GM19324 (cell line): ENCODE results near the gene PPP2R3B.
"Not testable (repeated sequence)": the region's sequence is repeated elsewhere in the genome, so short reads cannot be mapped to it uniquely, and the experiment has no call there.

Experiments used
- ATAC-seq: cut with Tn5 transposase; IDR thresholded peaks from one replicate; pipeline ENCODE4 v1.9.1; 2021; ENCODE audit warnings: mild to moderate bottlenecking, moderate library complexity; ENCODE audit not compliant: unreplicated experiment, low FRiP score

PPP2R3B gene

GRCh38 chrX:324664-325063 lies 62.0 kb downstream of the PPP2R3B start:
- not testable (repeated sequence) for ATAC-seq

- ATAC-seq, result no peak
Observed at GRCh38 chrX:323721-324628, 62.7 kb downstream of the PPP2R3B start.

- no peak for ATAC-seq
Observed at GRCh38 chrX:320126-320783, 66.5 kb downstream of the PPP2R3B start.

- ATAC-seq, result no peak
Observed at GRCh38 chrX:319579-320125, 67.1 kb downstream of the PPP2R3B start.

- ATAC-seq, result peak; percentile 92
Observed at GRCh38 chrX:318739-319578, 67.7 kb downstream of the PPP2R3B start, which contains the start of gene GTPBP6. TSS of gene GTPBP6 (minus strand) at chrX:318796. CDS start at chrX:318787, 9 bp downstream.

- peak; percentile 56 for ATAC-seq
Observed at GRCh38 chrX:318068-318738, 68.5 kb downstream of the PPP2R3B start.

- no peak for ATAC-seq
Observed at GRCh38 chrX:317424-318067, 69.2 kb downstream of the PPP2R3B start.

- ATAC-seq, result no peak
Observed at GRCh38 chrX:316351-317325, 70.1 kb downstream of the PPP2R3B start.

GRCh38 chrX:314781-315595 lies 71.7 kb downstream of the PPP2R3B start:
- ATAC-seq, result no peak

- no peak for ATAC-seq
Observed at GRCh38 chrX:314049-314448, 72.7 kb downstream of the PPP2R3B start.

GRCh38 chrX:313546-313945 lies 73.2 kb downstream of the PPP2R3B start:
- ATAC-seq, result no peak

GRCh38 chrX:312621-313331 lies 73.9 kb downstream of the PPP2R3B start:
- ATAC-seq, result no peak

GRCh38 chrX:311156-312129 lies 75.3 kb downstream of the PPP2R3B start:
- ATAC-seq, result no peak

- ATAC-seq, result no peak
Observed at GRCh38 chrX:310621-311155, 76.0 kb downstream of the PPP2R3B start.

- ATAC-seq, result no peak
Observed at GRCh38 chrX:308821-309520, 77.7 kb downstream of the PPP2R3B start.
